Hepatocyte (in vitro differentiated cells): ENCODE measurements around the gene GPANK1.

Experiments used
- EZH2 ChIP-seq: fragments of 200-600 bp; sonication (generic); IDR thresholded peaks from 2 replicates; pipeline ENCODE4 v1.6.1; 2016; ENCODE audit warnings: antibody characterized with exemption, mild to moderate bottlenecking, borderline replicate concordance
- EZH2phosphoT487 ChIP-seq: fragments of 200-600 bp; sonication (generic); IDR thresholded peaks from one replicate; pipeline ENCODE4 v1.6.1; 2018; ENCODE audit warnings: antibody characterized with exemption, mild to moderate bottlenecking, low read depth, moderate library complexity; ENCODE audit not compliant: unreplicated experiment, severe bottlenecking
- TF ChIP-seq, protein P1 (sequence below): fragments of 200-600 bp; sonication (generic); IDR thresholded peaks from 2 replicates; pipeline ENCODE4 v1.5.1; 2016; ENCODE audit warnings: antibody characterized with exemption, mild to moderate bottlenecking; ENCODE audit not compliant: poor library complexity

DNA sequence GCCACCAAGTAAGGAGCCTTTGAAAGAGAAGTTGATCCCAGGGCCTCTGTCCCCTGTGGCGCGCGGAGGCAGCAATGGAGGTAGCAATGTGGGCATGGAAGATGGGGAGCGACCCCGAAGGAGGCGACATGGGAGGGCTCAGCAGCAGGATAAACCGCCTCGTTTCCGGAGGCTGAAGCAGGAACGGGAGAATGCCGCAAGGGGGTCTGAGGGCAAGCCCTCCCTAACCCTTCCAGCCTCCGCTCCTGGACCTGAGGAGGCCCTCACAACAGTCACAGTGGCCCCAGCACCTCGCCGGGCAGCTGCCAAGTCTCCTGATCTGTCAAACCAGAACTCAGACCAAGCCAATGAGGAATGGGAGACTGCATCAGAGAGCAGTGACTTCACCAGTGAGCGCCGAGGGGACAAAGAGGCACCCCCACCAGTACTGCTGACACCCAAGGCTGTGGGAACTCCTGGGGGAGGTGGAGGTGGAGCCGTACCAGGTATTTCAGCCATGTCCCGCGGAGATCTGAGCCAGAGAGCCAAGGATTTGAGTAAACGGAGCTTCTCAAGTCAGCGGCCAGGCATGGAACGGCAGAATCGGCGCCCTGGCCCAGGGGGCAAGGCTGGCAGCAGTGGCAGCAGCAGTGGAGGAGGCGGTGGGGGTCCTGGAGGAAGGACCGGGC lies 32.4 kb downstream of the GPANK1 start:
- TF ChIP-seq, protein P1, sequence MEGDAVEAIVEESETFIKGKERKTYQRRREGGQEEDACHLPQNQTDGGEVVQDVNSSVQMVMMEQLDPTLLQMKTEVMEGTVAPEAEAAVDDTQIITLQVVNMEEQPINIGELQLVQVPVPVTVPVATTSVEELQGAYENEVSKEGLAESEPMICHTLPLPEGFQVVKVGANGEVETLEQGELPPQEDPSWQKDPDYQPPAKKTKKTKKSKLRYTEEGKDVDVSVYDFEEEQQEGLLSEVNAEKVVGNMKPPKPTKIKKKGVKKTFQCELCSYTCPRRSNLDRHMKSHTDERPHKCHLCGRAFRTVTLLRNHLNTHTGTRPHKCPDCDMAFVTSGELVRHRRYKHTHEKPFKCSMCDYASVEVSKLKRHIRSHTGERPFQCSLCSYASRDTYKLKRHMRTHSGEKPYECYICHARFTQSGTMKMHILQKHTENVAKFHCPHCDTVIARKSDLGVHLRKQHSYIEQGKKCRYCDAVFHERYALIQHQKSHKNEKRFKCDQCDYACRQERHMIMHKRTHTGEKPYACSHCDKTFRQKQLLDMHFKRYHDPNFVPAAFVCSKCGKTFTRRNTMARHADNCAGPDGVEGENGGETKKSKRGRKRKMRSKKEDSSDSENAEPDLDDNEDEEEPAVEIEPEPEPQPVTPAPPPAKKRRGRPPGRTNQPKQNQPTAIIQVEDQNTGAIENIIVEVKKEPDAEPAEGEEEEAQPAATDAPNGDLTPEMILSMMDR = no peak
- TF ChIP-seq EZH2 = no peak
- no peak for TF ChIP-seq EZH2phosphoT487
